WERI-Rb-1 (cell line): ENCODE results near the gene MAP4K4.

ENCODE experiments used
- DNase-seq: peaks from one replicate; pipeline ENCODE4 v3.0.0-alpha.2; 2020
- H3K27ac ChIP-seq: fragments of 250-450 bp; sonication (Bioruptor Pico); 2 replicates; pipeline ENCODE4 v1.5.1; 2020; ENCODE audit warnings: mild to moderate bottlenecking, moderate library complexity
- H3K27me3 ChIP-seq: fragments of 250-450 bp; sonication (Bioruptor Pico); 2 replicates; pipeline ENCODE4 v1.5.1; 2021; ENCODE audit warnings: mild to moderate bottlenecking, low read depth, moderate library complexity; ENCODE audit not compliant: insufficient read depth, severe bottlenecking
- H3K36me3 ChIP-seq: fragments of 250-450 bp; sonication (Bioruptor Pico); 2 replicates; pipeline ENCODE4 v1.5.1; 2020; ENCODE audit warnings: mild to moderate bottlenecking, moderate library complexity
- H3K4me3 ChIP-seq: 2 replicates; pipeline ENCODE4 v1.5.1; 2011; ENCODE audit warnings: low read depth, mild to moderate bottlenecking, control low read depth, low read length
- H3K9me3 ChIP-seq: fragments of 250-450 bp; sonication (Bioruptor Pico); 2 replicates; pipeline ENCODE4 v1.5.1; 2021; ENCODE audit warnings: mild to moderate bottlenecking, moderate library complexity; ENCODE audit not compliant: severe bottlenecking
- TF ChIP-seq, protein P1 (sequence below): IDR thresholded peaks from 2 replicates; pipeline ENCODE4 v1.5.1; 2011; ENCODE audit warnings: low read depth, mild to moderate bottlenecking, control low read depth, inconsistent platforms, low read length

MAP4K4 gene

DNA sequence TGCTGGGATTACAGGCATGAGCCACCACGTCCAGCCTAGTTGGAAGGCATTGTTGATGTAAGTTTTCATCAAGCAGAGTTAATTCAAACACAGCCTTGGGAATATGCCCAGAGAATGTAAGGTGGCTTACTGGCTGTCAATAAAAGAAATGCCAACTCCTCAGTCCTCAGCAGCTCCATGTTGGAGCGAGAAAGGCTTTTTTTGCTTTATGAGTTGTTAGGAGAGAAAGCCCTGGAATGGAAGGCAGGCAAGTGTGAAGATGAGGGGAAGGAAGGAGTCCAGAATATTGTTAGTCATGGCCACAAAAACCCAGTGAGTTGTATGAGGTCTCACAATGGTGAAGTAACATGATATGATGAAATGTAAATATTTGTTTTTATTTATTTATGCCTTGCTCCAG lies 57.1 kb downstream of the MAP4K4 start:
- no peak overlapping the region for H3K27ac ChIP-seq

DNA sequence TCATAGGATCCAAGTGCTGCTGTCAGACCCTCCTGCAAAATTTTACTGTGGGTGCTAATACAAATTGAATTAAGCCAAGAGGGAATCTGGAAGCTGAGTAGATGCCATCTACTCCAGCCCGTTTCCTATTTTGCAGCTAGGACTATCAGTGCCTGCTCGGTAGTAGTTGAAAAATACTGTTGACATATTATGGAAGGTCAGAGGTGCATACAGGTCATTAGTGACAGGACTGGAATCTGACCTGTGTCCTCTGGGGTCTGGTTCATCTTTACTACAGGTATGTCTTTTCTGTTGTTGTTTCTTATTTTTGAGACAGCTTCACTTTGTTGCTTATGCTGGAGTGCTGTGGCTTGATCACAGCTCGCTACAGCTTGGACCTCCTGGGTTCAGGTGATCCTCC lies 58.8 kb downstream of the MAP4K4 start:
- no peak overlapping the region for H3K4me3 ChIP-seq
- TF ChIP-seq, protein P1, sequence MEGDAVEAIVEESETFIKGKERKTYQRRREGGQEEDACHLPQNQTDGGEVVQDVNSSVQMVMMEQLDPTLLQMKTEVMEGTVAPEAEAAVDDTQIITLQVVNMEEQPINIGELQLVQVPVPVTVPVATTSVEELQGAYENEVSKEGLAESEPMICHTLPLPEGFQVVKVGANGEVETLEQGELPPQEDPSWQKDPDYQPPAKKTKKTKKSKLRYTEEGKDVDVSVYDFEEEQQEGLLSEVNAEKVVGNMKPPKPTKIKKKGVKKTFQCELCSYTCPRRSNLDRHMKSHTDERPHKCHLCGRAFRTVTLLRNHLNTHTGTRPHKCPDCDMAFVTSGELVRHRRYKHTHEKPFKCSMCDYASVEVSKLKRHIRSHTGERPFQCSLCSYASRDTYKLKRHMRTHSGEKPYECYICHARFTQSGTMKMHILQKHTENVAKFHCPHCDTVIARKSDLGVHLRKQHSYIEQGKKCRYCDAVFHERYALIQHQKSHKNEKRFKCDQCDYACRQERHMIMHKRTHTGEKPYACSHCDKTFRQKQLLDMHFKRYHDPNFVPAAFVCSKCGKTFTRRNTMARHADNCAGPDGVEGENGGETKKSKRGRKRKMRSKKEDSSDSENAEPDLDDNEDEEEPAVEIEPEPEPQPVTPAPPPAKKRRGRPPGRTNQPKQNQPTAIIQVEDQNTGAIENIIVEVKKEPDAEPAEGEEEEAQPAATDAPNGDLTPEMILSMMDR, result no peak
- H3K27me3 ChIP-seq, result no peaks in the 10 kb centered on the region
- DNase-seq, result no peak
- no peak overlapping the region for H3K27ac ChIP-seq
- peaks cover 3% of the 10 kb centered on the region; the same call in 1 of the 2 replicates for H3K36me3 ChIP-seq
- H3K9me3 ChIP-seq, result no peaks in the 10 kb centered on the region

More for the DNA sequence above, 57.1 kb downstream of the MAP4K4 start:
- H3K36me3 ChIP-seq, result peaks cover 3% of the 10 kb centered on the region; the same call in 1 of the 2 replicates
- no peak overlapping the region for H3K4me3 ChIP-seq
- H3K9me3 ChIP-seq, result no peaks in the 10 kb centered on the region
- DNase-seq, result no peak
- TF ChIP-seq, protein P1, result no peak
- H3K27me3 ChIP-seq, result no peaks in the 10 kb centered on the region

DNA sequence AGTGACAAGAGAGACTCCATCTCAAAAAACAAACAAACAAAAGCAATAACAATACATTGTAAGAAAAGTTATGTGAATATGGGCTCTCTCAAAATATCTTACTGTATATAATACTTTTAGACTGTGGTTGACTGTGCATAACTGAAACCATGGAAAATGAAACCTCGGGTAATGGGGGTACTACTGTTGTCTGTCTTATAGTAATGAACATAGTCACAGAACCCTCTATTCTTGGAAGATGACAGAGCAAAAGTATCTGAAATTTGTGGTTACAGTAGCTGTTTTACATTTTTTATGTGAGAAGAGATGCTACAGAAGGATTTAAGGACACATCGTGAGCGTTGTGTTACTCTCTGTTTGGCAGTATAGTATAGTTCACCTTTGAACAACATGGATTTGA lies 60.5 kb downstream of the MAP4K4 start:
- no peak for DNase-seq
- Histone ChIP-seq H3K4me3 (no peak overlapping the region), H3K27ac (no peak overlapping the region), H3K36me3 (peaks cover 3% of the 10 kb centered on the region; the same call in 1 of the 2 replicates), H3K9me3 (no peaks in the 10 kb centered on the region), H3K27me3 (no peaks in the 10 kb centered on the region)
- TF ChIP-seq, protein P1, result no peak

DNA sequence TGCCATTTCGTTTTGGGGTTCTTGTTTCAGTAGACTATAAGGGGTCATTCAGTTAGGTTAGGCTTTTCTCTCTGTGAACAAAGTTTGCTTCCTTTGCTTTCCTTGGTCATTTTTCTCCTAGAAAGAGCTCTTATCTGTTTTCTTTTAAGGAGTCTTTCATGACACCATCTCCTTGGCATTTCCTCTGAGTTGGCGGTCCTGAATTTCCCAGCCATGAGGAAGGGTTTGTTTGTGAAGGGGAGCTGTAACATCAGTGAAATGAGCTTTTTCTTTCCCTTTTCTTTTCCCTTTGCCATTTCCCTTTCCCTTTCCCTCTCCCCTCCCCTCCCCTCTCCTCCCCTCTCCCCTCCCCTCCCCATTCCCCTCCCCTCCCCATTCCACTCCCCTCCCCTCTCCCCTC lies 61.7 kb downstream of the MAP4K4 start:
- Histone ChIP-seq H3K36me3 (peaks cover 3% of the 10 kb centered on the region; the same call in 1 of the 2 replicates), H3K27me3 (no peaks in the 10 kb centered on the region), H3K4me3 (no peak overlapping the region), H3K27ac (no peak overlapping the region), H3K9me3 (no peaks in the 10 kb centered on the region)
- TF ChIP-seq, protein P1, result no peak
- no peak for DNase-seq

DNA sequence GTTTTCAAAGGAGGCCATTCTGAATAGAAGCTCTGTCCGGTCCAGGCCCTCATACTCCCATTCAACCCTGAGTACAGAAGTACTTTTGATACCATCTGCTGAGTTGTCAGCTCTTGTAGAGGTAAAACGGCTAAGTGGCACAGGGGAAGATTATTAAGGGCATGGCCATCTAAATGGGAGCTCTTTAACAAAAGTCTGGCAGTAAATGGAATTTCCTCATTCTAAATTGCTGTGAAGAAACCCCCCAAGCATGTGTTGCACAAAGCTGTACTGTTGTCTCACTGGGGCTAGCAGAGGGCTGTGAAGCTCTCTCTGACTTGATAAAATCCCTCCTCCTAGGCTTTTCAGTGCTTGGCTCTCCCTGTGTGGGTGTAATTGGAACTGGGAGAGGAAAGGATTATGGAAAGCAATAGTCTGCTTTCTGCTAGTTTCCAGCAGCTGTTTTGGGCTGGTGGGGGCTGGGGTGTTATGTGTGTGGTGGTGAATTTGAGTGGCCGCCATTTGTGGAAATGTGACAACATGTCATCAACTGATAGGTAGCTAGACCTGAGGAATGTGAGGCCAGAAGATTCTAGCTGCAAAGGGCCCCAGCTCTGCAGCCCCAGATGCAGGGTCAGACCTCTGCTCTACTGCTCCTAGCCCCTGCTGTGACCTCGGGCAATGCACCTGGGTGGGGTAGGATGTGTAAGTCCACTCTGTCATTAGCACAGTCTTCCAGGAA lies 65.1 kb downstream of the MAP4K4 start:
- no peaks in the 10 kb centered on the region for H3K27me3 ChIP-seq
- peak; percentile 16 for DNase-seq
- TF ChIP-seq, protein P1, result no peak
- H3K9me3 ChIP-seq, result no peaks in the 10 kb centered on the region
- no peaks in the 10 kb centered on the region for H3K36me3 ChIP-seq
- no peak overlapping the region for H3K4me3 ChIP-seq
- no peak overlapping the region for H3K27ac ChIP-seq
